IPS DF 19.7 (cell line): Measurements from ENCODE around the gene GOLIM4.

ENCODE experiments used
- DNase-seq: peaks from one replicate; pipeline ENCODE4 v3.0.0-alpha.2; 2013; ENCODE audit warnings: low read depth, low spot score

GOLIM4 gene

DNA sequence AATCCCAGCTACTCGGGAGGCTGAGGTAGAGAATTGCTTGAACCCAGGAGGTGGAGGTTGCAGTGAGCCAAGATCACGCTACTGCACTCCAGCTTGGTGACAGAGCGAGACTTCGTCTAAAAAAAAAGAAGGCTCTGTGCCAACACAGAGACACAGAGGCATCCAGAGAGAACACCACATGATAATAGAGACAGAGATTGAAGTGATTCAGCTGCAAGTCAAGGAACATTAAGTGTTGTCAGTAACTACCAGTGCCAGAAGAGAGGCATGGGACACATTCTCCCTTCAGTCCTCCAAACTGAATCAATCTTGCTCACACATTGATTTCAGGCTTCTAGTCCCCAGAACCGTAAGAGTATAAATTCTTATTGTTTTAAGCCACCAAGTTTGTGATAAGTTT, 97.5 kb downstream of the GOLIM4 start:
- DNase-seq: no peak

DNA sequence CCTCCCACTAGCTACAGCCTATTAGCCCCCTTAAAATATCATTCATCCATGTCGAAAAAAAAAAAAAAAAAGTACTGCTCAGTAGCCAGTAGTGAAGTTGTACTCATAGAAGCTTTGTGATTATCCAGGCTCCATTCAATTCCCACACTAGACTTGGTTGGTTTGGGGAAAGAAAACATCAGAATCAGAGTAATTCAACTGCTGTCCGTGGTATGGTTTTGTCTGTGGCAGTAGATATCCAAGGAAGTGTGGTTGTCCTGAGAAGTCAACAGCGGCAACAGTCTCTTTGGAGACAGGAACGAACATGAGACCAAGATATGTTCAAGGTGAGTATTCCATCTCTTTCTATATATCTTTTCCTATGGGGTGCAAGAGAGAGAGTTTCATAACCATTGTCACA, 99.2 kb downstream of the GOLIM4 start:
- DNase-seq: no peak

DNA sequence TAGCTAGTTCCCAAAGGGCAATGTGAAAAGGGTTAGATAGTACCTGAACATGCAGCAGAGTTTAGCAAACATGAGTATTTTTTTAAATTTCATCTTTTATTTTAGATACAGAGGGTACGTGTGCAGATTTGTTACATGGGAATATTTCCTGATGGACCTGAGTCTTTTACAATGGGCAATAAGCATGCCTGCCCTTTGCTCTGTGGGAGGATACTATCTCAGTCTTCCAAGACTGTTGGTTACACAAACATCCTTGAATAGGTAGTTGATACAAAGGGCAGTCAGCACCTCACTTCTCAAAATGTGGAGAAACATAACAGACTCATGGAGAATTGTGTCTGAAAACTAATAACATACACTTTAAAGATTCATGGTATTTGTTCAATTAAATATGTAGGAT, 103.3 kb downstream of the GOLIM4 start:
- DNase-seq: no peak

DNA sequence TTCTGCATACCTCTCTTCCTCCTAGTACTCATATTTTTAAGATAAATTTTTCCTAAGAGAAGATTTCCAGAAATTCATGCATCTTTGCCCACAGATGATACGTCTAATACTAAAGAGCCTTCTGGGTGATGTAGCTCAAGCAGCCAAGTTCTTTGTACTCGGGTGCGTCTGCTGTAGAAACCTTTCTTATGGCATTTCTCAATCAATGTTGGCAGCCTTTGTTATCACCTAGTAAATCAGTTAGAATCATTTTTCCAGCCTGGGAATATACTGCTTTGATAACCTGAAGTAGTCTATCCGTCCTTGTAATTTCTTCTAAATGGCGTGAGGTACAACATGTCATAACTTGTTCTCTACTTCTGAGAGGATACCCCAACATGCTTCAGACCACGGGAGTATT, 104.5 kb downstream of the GOLIM4 start:
- no peak for DNase-seq

DNA sequence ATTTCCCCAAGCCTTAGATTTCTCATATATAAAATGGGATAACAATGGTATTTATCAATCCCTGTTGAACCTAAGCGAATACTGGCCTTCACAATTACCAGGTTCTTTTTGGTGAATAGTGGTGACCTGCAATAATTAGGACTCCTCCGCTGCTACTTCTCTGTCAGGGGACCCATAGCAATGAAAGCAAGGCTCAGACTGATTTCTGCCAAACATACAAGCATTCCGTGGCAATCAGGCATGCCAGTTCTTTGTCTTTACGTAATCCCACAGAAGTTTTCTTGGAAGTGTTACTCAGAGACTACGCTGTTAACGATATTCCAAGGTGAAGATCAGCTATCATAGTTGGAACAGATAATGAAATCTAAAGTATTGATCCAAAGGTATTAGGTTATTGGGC, 105.7 kb downstream of the GOLIM4 start:
- DNase-seq: no peak

DNA sequence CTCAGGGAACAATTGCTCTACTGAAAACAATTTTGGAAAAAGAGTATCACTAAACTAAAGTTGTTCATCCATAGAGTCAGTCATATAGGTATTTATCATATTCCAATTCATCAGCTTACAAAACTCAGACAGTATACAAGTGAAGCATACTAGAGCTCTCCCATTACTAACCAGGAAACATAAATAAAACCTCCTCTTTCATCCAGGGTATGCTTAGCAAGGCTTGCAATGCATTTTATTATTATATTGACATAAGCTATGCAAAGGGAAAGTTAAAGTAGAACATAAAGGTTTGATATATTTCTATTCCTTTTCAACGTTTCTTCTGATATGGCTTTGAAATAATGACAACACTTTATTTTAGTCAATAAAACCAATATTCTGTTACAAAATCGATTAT, 106.7 kb downstream of the GOLIM4 start:
- DNase-seq: no peak

DNA sequence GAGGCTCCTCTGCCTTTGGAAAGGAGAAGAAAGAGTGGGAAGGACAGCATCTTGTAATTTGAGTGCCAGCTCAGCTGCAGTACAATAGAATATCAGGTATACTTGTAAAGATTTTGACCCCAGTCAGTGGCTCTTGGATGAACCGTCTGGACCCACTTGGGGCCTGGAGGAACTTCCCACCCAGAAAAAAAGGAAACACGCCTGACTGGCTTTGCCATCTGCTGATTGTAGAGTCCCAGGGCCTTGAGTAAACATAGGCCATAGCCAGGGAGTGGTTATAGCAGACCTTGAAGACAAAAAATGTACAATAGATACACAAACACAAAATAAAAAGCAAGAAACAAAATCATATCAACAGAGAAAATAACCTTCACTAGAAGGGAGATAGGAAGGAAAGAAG, 112.1 kb downstream of the GOLIM4 start:
- DNase-seq: no peak

DNA sequence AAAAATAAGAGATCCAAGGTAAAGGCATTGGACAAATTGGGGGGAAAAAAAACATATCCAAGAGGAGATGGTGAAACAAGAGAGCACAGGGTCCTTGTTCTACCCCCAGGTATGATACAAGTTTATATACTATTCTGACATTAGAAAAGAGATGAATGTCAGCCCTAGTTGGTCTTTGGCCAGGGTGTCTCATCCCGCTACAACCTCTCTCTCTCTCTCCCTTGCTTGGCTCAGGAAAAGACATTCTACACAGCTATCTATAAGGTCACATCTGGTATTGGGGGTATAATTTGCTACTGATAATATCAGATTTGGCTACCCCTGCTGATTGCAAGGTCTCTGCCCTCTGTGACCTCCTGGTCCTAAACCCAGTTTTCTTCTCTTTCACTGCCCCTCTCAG, 117.2 kb downstream of the GOLIM4 start:
- no peak for DNase-seq

DNA sequence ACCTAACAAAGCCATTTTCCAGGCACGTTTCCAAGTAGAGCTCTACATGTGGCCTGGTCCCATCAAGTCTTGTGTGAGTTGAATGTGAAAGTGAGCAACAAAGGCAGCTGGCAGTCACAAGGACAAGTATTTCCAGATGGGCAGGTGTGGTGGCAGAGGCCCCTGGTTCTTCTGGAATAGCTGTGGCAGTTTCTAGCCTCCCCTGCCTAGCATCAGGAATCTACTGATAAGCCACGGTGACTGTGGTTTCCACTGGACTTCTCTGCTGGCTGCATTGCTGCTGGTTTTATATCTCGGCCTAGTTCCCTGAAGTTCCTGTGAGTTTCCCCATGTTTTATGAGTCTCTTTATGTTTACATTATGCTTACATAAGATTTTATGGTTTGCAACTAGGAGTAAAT, 117.7 kb downstream of the GOLIM4 start:
- DNase-seq: no peak

DNA sequence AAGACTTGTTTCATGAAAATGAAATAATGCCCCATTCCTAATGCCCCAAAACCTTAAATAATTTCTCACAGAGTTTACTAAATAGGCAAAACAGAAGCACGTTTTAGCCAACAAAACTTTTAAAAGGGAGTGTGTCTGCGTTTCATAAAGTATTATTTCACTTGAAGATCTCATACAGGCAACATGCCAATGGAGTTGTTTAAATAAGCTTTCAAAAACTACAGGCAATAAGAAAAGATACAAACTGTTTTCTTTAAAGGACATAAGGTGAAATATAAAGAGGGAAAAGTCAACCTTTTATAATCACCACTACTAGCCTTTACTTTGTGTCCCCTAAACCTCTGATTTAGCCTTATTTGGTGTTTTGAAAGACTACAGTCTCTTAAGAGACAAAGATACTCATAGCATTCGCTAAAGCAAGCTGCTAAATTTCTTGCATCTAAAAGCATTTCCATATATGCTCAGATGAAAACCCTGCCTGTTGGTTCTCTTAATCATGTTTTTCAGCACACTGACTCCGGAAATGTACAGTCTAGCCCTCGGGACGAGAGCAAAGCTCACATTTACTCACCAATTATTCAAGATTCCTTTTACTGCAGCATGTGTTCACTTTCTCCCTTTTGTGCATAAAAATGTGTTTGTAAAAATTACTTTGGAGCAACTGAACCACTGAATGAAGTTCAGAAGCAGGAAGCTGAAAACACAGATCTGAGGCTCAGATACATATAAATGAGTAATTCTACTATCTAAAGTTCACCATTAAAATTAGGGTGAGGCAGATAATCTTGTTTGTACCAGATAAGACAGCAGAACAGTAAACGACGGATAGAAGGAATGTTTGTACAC, 119.0 kb downstream of the GOLIM4 start:
- no peak for DNase-seq

DNA sequence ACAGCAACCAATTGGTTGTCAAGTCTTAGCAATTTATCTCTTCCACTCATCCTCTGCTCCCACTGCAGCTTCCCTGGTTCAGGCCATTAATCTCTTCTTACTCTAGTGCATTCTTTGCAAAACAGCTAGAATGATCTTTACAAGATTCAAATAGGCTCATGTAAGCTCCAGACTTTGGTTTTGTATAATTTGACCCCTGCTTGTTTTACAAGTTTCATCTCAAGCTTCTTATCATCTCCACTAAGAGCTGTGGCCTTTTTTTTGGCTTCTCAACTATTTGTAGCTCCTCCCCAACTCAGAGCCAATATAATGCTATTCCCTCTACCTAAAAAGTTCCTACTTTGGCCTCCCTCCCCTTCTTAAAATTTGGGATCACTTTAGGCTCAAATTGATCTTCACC, 121.8 kb downstream of the GOLIM4 start:
- DNase-seq: no peak

DNA sequence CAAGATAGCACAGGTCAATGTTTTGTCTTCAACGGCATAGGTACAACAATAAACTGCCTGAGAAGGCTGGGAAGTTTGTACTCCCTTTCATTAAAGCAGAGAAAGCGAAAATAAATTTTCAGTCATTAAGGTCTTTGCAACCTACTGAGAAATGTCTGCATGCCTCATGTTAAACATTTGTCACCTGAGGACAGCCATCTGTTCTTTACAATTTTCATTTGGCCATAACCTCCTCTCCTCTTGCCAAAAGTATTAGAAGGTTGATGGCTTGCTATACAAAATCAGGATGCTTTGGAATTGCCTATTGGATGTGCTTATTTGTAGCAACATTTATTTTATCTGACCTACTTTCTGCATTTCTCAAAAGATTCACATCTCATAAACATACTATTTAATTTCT, 122.7 kb downstream of the GOLIM4 start:
- DNase-seq: no peak

DNA sequence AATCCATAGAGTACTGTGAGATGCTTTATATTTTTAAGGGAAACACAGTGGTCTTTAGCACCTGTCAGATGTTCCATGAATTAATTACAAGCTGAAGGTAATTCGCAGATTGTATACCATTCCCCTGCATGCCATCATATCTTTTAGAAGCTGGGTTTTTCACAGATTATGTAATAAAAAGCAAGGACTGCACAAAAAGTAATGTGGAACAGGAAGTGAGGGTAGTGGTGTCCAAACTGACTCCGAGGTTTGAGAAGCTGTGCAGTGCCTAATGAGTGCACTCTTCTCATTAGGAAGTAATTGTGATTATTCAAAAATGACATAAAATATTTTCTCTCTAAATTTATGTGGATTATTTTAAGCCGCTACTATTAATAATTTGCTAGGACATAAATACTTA, 123.2 kb downstream of the GOLIM4 start:
- no peak for DNase-seq

DNA sequence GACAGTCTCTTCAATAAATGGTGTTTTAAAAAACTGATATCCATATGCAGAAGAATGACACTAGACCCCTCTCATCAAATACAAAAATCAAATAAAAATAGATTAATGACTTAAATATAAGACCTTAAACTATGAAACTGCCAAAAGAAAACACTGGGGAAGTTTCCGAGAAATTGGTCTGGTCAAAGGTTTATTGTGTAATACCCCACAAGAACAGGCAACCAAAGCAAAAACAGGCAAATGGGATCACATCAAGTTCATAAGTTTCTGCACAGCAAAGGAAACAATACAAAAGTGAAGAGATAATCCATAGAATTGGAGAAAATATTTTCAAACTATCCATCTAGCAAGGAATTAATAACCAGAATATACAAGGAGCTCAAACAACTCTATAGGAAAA, 126.2 kb downstream of the GOLIM4 start:
- DNase-seq: no peak

DNA sequence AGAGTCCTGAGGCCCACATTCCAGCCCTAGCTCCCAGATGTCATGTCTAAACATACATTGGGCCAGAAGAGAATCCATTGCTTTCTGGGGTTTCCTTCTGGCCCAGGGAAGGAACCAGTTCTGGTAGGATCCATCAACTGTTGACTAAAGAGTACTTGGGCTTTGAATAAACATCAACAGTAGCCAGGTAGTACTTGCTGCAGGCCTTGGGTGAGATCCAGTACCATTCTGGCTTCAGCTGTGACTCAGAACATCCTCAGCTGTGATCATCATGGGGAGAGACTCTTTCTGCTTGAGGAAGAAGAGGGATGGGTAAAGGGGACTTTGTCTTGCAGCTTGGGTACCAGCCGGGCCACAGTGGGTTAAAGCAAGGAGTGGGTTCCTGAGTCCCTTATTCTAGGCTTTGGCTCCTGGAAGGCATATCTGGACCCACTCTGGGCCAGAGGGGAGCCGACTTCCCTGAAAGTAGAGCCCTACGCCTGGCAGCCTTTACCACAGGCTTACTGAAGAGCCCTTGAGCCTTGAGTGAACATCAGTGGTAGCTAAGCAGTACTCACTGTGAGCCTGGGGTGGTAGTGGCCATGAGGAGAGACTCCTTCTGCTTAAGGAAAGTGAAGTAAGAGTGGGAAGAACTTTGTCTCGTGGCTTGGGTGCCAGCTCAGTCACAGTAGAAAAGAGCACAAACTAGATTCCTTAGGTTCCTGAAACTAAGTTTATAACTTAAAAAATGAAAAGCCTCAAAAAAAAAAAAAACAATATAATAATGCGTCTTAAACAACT, 128.3 kb downstream of the GOLIM4 start:
- DNase-seq: no peak
